Fibroblast of pulmonary artery (primary cell): ENCODE measurements around the gene KMO.

Experiments used
- DNase-seq: peaks from one replicate; pipeline ENCODE4 v3.0.0-alpha.2; 2010; ENCODE audit warnings: low read depth
- H3K4me3 ChIP-seq: replicated peaks from 2 replicates; pipeline ENCODE4 v1.5.1; 2011; ENCODE audit warnings: low read depth, mild to moderate bottlenecking, control low read depth, low read length, moderate library complexity
- CTCF ChIP-seq: IDR thresholded peaks from 2 replicates; pipeline ENCODE4 v1.5.1; 2011; ENCODE audit warnings: mild to moderate bottlenecking, control low read depth, low read length, inconsistent platforms; ENCODE audit errors: missing control alignments

The KMO gene

GRCh38 chr1:241532162-241532531 lies at the start of gene KMO:
TSS of gene KMO (plus strand) at chr1:241532378. CDS start at chr1:241532445, 67 bp downstream.
- no peak for TF ChIP-seq CTCF
- DNase-seq, result peak; percentile 17
- H3K4me3 ChIP-seq, result peak within 1 kb of the TSS; percentile 58

- DNase-seq, result peak; percentile 47
- no peak overlapping the region for H3K4me3 ChIP-seq
- TF ChIP-seq CTCF, result no peak
Measured at GRCh38 chr1:241482761-241483250, 49.4 kb upstream of the KMO start.

GRCh38 chr1:241485145-241485544 lies 47.0 kb upstream of the KMO start:
- no peak for DNase-seq
- no peak overlapping the region for H3K4me3 ChIP-seq
- TF ChIP-seq CTCF, result no peak

GRCh38 chr1:241485554-241485992 lies 46.6 kb upstream of the KMO start:
- peak; percentile 48 for TF ChIP-seq CTCF
- DNase-seq, result peak; percentile 33
- no peak overlapping the region for H3K4me3 ChIP-seq

- no peak for DNase-seq
- TF ChIP-seq CTCF, result no peak
- no peak overlapping the region for H3K4me3 ChIP-seq
Measured at GRCh38 chr1:241488739-241489138, 43.4 kb upstream of the KMO start.

- no peak overlapping the region for H3K4me3 ChIP-seq
- no peak for DNase-seq
- TF ChIP-seq CTCF, result no peak
Measured at GRCh38 chr1:241495741-241496140, 36.4 kb upstream of the KMO start.

GRCh38 chr1:241499910-241500309 lies 32.3 kb upstream of the KMO start:
- DNase-seq, result peak; percentile 71
- no peak overlapping the region for H3K4me3 ChIP-seq
- peak; percentile 63 for TF ChIP-seq CTCF
